Amygdala (tissue), 56 donors: ENCODE measurements around the gene ERCC1.
A peak's percentile ranks its signal among the peaks of the same experiment; 100 is the strongest.

Experiments
- DNase-seq, 56 donors: peaks; one replicate each; lab custom pipeline; 2025; lab: John Stamatoyannopoulos, UW

The ERCC1 gene

DNA sequence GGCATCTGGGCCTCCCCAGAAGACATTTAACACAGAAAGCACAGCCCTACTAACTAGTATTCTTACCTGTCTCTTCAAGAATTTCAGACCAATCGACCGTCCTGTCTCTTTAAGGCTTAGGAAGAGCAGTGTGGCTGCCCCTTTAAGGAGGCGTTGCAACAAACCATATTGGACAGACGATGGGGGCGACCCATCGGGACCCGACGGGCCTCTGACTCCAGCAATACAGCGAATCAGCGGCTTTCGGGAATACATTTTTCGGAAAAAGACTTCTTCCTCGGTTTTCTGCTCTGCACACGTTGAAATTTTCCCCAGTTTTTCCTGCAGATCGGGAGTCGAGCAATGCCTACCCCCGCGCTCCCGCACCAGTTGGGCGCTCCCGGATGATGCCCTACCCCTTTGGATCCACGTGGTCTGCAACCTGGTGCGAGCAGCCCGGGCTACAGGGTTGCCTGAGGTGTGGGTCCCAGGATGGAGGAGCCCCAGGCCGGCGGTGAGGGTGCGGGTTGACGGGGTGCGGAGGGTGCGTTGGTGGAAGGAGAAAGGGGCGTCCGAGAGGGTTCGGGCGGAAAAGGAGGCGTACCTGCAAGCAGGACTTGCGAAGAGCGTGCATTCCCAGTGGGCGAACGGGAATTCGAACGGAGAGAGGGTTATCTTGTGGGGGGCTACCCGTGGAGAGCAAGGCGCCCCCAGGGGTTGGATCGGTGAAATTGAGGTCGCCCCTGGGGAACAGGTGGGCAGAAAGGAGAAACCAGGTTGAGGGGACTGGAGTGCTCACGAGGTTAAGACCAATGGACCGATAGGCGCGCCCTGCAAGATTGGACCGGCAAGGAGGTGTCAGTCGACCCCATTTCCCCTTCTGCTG, 17.3 kb downstream of the ERCC1 start, which contains the start of gene POLR1G:
TSS of gene POLR1G (plus strand) at position 419 of the 865 bp plus-strand sequence. CDS start at position 472, 53 bp downstream.
- DNase-seq = peak; percentile 37 to 93 (median 82)

DNA sequence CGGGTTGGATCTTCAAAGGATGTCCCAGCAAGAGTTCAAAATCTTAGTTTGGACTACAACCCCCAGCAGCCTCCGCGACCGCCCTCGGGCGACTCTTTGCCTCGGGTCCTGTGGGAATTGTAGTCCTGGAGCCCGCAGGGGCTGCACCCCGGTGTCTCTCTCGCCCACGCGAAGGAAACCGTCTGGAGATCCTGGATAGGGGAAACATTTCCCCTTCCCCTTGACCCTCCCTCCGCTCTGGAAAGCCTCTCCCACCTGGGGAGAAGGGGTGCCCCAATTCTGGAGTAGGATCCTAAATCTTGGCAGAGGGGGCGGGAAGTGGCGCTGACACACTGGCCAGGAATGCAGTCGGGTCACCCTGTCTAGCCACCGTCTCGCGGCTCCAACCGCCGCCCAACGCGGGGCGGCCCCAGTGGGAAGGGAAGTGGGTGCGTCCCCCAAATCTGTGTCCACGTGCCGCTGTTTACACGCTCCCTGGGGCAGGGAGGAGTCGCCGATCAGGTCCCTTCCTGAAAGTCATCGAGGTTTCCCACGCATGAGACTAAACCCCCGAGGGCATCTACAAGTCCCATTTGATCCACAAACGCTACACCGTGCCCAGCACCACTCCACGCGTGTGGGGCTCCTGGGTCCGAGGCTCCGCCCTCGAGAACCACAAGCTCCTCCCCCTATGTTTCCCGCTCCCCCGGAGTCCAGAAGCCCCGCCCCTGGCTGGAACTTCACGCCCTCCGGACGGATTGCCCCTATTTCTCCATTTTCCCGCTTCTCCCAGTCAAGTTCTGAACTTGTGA, 18.1 kb downstream of the ERCC1 start:
- peak in 55 of 56 donors; percentile 37 to 92 (median 80) for DNase-seq

DNA sequence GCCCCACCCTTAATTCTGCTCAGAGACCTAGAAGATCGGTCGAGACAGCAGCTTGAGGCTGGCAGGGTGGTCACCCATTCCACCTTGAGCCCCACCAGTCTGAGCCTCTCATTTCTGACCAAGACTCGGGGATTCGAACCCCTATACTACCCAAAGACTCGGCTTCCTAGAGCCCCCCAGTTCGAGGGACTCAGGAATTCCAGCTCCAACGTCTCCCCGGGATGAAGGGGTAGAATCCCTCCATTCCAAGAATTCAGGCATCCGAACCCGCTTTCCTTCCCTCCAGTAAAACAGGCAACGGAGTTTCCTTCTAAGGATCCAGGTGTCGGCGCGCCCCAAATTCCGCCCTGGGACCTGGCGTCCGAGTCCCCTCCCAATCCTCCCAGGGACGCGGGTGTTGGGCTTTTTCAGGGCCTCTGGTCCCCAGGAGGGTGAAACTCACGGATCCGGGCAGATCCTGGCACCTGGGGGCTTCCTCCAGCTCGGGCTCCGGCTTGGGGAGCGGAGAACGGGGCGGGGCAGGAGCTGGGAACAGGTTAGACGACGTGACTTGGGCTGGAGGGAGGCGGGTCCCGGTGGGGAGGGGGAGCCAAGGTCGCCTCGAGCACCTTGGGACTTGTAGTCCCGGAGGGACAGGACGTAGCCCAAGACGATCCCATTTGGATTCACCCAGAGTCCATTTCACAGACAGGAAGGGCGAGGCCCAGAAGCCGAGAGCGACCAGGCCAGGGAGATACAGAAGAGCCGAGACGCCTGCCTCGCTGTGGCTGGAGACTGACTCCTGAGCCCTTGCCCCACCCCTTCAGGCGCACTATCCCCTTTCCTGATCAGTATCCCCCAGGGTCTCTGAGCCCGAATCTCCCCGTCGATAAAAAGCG, 18.9 kb downstream of the ERCC1 start, which contains the start of gene PPP1R13L:
TSS of gene PPP1R13L (minus strand) at position 513 of the 878 bp plus-strand sequence. CDS start 6,751 bp downstream, outside the sequence.
- DNase-seq = peak in 26 of 56 donors; percentile 14 to 72 (median 45)

DNA sequence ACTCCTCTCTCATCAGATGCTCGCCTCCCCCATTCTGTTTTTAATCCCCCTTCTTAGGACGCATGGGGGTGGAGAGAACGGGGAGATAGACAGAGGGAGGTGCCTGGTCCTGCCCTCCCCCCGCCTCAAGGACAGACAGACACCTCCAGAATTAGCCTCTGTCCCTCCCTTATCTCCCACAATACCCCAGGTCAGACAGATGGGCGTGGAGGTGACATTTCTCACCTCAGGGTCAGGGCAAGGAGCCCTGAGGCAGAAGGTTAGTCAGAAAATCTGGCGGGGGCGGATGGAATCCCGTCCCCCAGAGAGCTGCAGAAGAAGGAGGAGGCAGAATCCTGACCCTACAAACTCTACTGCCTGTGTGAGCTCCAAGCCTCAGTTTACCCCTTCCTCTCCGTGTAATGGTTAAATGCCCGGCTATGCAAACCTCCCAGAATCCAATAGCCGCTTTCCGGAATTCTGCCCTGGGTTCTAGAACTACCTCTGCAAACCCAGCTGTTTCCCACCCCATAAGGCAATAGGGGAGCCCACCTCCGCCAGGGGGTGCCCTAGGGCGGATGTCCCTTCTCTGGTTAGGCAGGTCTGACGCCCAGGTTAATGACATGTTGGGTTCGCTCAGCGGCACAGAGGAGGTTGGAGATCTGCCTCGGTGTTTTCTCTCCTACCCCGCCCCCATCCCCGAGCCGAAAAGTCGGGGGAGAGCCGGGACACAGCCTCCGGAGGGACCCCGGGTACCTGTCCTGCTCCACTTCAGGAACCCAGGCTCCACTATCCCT, 19.7 kb downstream of the ERCC1 start:
- DNase-seq = no peak

DNA sequence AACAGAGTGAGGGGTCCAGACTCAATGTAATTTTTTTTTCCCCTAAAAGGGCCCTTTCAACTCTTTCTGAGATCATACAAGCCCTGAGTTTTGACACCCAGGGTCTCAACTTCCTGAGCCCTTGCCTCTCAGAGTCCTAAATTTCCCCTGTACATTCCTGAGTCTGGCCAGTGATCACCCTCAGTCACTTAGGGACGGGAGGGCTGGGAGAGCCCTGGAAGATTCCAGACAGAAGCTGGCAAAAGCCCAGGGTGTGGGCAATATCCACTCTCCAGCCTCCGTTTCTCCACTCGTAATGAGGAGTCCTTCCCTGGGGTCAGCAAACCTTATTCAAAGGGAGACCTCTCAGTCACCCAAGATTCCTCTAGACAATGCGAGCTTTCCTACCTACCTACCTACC, 20.4 kb downstream of the ERCC1 start:
- DNase-seq = no peak

DNA sequence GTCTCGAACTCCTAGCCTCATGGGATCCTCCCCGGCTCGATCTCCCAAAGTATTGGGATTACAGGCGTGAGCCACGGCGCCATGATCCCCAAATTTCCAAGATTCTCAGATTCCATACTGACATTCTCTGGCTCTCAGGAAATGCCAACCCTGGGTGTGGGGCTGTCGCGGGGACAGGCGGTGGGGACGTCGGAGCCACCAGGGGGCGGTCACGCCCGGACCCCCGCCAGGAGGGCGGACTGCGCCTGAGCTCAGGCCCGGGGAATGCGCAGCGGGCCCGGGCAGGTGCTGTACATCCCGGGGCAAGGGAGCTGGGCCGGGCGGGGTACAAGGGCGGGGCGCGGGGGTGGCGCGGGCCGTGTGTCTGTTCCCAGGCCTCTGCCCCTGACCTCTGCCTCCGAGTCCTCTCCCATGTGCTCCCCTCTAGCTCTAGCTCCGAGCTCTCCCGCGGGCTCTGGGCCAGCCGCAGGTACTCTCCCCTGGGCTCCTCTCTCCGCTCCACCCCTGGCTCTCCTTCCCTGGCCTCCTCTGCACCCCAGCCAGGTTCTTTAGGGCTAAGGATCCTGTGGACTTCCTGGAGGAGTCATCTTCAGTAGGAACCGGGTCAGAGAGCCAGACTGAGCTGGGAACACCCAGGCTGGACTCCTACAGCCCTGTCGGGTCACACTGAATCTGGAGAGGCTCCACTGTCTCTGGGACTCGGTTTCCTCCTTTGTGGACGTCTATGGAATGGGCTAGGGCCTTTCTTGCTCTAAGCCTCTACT, 21.2 kb downstream of the ERCC1 start:
- DNase-seq = peak in 1 of 56 donors; percentile 9

DNA sequence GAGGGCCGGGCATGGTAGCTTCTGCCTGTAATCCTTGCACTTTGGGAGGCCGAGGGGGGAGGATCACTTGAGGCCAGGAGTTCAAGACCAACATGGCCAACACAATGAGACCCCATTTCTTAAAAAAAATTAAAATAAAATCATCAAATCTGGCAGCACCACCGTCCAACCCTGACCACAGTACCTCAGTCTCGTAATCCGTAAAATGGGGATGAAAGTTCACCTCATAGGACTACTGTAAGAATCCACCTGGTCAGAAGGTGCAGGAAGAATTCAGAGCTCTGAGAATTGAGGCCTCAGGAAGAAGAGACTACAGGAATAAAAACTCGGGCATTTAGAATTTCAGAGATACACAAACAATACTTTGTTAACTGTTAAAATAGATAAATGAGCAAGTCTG, 21.9 kb downstream of the ERCC1 start:
- no peak for DNase-seq

DNA sequence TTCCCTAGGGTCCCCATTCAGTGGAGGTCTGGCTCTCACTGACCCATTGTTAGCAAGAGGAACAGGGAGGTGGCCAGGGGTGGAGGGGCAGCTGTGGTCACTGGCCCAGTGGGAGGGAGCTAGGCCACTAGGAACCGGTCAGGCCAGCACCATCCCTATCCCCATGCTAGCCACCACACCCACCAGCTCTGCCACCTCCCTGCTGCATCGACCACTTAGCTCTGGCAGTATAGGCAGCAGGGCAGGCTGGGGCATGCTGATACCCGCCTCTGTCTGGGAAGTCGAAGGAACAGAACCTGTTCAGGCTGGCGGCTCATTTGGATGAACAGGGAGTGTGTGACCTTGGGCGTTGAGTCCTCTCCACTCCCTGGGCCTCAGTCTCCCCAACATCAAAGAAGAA, 23.5 kb downstream of the ERCC1 start:
- DNase-seq = no peak

DNA sequence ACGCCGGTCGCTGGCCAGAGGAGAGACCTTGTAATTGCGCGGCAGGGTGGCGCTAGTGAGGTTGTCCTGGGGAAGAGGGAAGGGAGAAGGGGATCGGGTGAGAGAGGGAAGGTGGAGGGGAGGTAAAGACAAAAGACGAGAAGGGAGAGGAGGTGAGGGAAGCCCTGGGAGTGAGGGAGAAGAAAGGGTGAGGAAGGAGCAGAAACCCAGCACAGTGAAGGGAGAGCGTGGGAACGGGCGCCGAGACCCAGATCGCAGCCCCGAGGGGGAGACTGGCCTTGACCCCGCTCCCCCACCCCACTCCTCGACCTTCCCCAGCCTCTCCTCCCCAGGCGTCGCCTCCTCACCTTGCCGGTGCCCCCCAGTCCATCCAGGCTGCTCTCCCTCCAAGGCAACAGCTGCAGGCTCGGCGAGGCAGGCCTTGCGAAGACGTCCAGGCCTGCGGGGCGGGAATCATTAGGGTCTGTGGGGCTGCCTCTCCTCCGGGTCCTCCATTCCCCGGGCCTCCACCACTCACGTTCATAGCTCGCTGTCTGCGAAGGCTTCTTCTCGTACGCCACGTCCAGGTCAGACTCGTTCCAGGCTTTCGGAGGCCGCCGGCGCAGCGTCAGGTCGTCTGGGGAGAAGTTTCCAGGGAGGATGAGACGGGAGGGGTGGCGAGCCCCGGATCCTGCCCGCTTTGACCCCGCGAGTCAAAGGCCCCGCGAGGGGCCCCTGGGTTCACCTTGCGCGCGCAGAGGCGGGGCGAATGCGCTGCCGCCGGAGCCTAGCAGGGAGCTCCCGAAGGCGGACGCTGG, 27.7 kb downstream of the ERCC1 start:
- no peak for DNase-seq

DNA sequence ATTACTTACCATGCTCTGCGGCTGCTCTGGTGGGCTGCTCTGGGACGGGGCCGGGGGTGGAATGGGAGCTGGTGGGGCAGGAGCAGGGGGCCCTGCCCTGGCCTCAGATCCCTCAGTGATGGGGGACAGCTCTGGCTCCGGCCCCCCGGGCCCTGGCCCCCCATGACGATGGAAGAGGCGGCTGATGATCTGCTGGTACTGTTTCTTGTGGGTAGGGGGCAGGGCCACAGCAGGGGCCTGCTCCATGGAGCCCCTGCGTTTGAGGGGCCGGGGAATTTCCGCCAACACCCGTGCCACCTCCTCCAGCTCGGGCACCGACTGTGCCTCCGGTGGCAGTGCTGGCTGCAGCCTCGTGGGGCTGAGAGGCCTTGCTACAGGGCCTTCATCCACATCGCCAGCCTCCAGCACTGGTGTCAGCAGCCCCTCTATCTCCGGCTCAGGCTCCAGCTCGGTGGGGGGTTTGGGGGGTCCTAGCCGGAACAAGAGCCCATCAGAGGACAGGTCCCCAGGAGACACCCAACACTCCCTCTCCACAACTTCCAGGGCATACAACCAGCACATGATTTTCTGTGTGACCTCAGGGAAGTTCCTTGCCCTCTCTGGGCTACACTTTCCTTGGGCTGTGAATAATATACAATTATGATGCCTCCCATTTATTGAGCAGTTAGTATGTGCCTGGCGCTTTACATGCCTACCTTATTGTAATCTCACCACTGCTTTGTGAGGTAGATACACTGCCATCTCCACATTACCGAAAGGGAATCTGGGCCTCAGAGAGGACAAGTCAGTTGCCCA, 31.6 kb downstream of the ERCC1 start:
- DNase-seq = no peak

DNA sequence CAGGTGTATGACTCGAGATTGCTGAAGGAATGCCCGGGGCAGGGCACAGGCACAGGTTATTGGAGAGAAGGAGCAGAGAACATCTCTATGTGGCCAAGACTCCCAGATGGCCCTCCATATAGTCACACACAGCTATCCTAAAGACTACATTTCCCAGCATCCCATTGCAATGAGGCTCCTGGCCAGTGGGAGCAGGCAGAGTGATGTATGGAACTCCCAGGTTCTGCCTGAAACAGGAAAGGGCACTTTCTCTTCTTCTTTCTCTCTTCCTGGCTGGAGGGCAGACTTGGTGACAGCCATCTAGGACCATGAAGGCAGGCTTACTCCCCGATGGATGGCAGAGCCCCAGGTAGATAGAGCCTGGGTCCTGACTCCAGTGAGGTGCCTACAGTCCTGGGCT, 32.4 kb downstream of the ERCC1 start:
- no peak for DNase-seq

DNA sequence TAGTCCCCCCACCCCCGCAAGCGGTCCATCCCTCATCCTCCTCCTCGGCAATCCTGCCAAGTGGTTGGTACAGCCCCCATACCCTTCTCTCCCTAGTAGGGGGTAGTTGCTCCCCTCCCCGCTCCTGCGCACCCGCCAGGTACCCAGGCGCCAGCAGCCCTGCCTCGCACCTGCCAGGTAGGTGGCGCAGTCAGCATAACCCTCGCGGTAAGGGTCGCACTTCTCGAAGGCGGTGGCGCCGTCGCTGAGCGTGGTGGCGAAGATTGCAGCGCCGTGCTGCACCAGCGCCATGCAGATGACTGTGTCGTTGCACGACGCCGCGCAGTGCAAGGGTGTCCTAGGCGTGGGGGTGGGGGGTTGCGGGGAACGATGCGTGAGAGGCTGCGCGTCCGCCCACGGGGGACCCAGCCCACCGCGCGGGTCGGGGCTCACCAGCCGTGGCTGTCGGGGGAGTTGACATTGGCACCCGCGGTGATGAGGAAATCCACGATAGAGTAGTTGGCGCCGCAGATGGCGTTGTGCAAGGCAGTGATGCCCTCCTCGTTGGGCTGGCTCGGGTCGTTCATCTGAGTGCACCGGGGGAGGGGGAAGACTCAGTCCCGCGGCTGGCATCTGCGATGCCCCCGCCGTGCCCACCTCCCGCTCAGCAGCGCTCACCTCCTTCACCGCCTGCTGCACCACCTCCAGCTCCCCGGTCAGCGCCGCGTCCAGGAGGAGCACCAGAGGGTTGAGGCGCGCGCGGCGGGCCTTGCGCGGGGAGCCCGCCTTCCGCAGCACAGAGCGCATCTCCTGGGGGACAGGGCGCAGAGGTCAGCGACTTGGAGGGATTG, 38.1 kb downstream of the ERCC1 start:
- no peak for DNase-seq

DNA sequence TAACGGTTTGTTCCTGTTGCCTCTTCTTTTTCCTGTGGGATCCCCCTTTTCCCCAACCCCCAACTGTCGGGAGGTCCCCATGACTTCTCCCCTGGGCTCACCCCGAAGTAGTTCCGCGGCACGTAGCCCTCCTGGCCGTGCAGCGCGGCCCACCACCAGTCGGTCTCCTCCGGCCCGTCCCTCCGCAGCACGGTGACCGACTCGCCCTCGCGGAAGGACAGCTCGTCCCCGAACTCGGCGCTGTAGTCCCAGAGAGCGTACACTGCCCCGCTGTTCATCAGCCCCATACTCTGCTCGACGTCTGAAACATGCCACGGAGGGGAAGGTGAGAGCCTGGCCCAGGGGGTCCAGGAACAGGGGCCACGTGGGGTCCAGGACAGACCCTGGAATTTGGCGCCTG, 41.3 kb downstream of the ERCC1 start:
- no peak for DNase-seq

DNA sequence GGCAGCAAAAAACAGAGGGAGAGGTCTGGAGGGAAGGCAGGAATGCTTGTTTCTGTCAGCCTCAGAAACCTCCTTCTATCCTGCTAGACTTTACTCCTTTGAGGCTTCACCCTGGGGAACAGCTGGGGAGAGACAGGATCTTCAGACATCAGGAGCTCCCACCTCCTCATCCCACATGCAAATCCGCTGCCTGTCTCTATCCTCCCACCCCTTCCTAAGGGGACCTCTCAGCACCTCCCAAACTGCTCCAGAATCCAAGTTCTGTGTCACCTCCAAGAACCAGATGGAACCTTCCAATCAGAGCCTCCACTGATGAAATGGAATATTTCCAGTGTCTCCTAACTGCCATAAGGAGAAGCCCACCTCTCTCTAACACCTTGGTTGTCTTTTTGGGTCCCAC, 43.6 kb downstream of the ERCC1 start:
- DNase-seq = no peak

DNA sequence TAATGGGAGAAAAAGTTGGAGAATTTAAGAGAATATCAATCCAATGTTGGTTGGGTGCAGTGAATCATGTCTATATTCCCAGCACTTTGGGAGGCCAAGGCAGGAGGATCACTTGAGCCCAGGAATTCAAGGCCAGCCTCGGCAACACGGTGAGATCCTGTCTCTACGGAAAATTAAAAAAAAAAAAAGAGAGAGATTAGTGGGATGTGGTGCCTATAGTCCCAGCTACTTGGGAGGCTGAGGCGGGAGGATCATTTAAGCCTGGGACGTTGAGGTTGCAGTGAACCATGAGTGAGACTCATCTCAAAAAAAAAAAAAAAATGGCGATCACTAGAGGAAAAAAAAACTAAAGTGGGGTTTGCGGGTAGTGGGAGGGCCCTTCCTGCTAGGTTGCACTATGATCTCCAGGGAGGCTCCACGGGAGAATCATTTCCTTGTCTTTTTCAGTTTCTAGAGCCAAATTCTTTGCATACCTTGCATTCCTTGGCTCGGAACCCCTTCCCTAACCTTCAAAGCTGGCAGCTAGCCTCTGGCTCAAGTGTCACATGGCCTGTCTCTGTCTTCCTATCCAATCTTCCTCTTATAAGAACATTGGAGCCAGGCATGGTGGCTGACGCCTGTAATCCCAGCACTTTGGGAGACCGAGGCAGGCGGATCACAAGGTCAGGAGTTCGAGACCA, 47.5 kb downstream of the ERCC1 start:
- no peak for DNase-seq
